ENCODE measurements around the gene IPP.
"Not testable (repeated sequence)": the region's sequence is repeated elsewhere in the genome, so short reads cannot be mapped to it uniquely, and the experiment has no call there.

Gene IPP

DNA sequence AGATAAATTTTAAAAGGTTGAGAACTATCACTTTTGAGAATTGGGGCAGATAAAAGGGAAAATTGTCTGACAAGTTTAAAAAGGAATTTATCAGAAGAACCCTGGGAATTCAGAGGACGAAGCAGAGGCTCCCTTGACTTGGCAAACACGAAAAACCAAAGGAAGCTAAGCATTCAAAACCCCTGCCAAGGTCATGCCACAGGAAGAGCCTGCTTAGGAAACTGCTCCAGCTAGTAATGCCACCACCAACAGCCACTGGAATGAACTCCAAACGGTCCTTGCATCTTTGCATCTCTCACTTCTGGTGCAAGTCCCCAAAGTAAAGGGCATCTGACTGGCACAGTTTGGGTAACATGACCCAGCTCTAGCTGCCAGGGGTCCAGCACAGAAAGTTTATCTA, 71.3 kb downstream of the IPP start:
- DNase-seq = no peak

DNA sequence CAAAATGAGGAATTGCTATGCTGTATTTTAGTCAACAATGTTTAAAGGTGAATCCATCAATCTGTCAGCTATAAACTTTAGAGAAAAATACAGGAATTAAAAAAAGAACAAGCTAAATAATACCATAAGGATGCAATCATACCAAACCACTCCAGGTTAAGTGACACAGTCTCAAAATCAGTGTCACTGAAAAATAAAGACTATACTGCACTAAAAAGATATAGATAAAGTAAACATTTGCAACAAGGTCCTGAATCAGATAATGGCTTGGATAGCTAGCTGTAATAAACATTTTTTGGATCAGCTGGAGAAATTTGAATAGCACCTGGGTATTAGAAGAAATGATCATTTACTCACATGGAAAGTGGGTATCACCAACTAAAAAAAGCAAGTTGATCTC, 72.0 kb downstream of the IPP start:
- DNase-seq = no peak

DNA sequence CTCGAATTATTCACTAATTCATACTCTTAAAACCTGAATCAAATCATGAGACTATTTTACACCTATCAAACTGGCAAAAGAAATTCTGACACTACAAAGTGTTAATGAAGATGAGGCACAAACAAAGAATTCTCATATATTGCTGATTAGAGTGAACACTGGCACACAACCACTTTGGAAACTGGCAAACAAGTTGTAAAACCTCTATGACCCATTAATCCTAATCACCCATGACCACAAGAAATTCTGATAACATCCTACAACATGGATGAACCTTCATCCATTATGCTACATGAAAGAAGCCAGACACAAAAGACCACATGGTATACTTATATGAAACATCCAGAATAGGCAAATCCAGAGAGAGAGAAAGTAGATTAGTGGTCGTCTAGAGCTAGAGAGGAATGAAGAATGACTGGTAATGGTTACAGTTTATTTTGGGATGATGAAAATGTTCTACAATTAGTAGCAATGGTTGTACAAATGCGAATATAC, 72.7 kb downstream of the IPP start:
- no peak for DNase-seq

DNA sequence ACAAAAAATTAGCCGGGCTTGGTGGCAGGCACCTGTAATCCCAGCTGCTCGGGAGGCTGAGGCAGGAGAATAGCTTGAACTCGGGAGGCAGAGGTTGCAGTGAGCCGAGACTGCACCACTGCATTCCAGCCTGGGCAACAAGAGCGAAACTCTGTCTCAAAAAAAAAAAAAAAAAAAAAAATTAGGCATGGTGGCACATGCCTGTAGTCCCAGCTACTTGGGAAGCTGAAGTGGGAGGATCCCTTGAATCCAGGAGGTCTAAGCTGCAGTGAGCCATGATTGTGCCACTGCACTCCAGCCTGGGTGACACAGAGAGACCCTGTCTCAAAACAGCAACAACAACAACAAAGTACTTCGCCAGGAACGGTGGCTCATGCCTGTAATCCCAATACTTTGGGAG, 73.9 kb downstream of the IPP start:
- not testable (repeated sequence) for DNase-seq

DNA sequence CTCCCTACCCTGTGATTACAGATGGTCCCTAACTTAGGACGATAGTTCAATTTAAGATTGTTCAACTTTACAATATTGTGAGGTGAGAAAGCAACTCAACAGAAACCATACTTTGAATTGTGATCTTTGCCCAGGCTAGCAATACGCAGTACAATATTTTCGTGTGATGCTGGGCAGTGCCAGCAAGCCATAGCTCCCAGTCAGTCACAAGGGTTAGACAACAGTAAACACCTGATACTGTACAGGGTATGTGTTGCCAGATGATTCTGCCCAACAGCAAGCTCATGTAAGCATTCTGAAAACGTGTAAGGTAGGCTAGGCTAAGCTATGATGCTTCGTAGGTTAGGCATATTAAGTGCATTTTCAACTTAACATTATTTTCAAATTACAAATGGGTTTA, 76.0 kb downstream of the IPP start:
- DNase-seq = no peak

DNA sequence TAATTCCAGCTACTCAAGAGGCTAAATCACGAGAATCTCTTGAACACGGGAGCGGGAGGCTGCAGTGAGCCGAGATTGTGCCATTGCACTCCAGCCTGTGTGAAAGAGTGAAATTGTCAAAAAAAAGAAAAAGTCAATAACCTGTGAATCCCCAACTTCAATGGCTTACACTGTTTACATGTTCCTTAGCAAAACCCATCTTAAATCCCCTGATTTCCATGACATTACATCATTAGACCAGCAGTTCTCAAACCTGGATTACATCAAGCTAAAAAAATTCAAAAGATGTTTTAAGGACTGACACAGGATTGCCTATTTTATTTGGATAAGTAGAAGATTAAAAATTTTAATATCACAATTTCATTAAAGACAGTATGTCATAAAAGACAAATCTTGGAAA, 76.5 kb downstream of the IPP start:
- no peak for DNase-seq

DNA sequence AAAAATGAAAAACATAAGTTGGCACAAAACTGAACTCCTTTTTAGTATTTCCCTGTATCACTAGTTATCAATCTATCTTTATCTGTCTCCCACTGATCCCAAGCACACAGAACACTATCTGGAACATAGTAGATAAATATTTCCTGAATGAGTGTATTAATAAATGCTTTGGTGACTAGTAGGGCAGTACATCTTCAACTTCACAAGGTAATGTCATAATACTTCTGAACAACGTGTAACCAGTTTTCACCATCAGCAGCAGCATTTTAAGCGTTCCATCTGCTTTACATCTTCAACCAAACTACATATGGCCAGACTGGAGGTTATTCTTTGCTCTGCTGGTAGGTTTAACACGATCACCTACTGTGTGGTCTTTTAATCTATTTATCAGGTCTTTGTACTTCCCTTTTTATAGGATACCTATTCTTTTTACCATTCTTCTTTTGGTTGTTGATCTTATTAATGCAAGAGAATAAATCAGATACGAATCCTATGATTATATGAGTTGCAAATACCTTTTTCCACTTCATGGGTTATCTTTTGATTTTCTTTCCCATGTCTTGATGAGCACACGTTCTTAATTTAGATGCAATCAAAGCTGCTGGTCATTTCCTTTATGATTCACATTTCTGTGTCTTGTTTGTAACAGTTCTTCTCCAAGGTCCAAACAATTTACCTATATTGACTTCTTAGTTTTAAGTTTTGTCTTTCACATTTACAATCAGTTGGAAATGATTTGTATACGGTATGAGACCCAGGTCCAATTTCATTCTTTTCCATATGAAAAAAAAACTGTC, 80.4 kb downstream of the IPP start:
- DNase-seq = no peak

DNA sequence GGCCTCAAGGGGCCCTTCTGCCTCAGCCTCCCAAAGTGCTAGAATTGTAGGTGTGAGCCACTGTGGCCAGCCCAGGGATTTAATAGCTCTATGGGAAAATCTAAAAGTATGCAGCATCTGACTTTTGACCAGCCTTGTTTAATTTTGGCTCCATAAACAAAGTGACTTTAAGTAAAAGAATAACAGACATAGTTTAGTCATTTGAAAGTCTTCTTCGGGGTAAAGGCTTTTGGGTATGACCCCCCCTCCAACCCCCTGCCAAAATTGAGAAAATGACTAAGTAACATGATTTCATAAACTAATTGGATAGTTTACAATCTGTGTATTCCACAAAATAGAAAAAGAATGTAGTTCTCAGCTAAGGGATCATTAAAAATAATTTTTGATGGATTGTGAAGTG, 81.1 kb downstream of the IPP start:
- no peak for DNase-seq

DNA sequence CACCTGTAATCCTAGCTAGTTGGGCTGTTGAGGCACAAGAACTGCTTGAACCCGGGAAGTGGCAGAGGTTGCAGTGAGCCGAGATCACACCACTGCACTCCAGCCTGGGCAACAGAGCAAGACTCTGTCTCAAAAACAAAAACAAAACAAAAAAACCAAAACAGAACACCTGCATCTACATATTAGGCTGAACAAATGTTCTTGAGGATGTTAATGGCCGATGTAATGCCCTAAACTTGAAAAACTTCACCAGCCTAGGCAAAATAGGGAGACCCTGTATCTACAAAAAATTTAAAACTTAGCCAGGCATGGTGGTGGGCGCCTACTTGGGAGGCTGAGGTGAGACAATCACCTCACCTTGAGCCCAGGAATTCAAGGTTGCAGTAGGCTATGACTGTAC, 81.9 kb downstream of the IPP start:
- no peak for DNase-seq

DNA sequence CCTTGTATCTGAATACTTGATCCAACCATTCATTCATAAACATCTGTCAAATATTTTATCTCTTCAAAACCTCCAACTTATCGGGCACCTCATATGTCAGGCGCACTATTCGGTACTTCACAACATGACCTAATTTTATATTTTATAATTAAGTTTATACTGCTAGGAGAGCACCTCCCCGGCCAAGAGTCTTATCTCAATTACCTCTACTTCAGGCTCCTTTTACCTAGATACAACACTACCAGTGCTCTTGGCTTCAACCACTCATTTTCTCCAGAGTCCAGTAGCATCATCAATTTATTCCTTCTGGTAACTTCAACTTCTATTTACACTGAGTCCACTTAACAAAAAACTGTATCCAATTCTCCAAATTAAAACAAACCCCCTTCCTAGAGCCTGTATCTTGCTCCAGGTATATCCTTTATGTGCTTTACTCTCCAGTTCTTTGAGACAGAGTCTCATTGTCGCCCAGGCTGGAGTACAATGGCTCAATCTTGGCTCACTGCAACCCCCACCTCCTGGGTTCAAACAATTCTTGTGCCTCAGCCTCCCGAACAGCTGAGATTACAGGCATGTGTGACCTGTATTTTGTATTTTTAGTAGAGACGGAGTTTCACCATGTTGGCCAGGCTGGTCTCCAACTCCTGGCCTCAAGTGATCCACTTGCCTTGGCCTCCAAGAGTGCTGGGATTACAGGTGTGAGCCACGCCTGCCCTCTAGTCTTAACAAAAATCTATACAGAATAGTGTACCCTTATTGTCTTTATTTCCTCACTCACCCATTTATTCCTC, 82.9 kb downstream of the IPP start:
- DNase-seq = no peak

DNA sequence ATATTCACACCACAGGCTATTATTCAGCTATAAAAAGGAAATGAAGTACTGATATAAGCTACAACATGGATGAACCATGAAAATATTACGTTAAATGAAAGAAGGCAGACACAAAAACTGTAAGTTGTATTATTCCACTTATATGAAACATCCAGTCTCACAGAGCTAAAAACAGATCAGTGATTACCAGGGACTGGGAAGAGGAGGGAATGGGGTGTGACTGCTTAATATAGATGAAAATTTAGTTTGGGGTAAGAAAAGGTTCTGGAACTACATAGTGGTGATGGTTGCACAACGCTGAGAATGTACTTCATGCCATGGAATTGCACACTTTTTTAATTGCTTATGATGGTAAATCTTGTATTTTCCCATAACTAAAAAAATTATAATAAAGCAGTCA, 83.6 kb downstream of the IPP start:
- no peak for DNase-seq

DNA sequence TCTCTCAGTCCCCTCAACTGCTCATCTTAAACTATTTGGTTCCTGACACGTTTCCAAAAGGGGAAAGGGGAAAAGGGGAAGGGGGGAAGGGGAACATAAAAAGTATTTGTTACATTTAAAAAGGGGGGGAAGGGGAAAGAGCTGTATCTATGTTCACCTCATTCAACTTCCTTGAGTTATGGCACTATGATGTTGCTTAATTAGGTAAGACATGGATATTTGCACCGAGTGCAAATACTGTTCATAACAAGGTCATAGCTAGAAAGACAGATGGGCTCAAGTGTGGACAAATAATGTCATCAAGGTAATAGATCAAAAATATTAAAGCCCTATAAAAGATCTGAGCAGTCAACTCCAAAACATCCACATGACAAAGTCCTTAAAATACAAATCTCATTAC, 90.1 kb downstream of the IPP start:
- no peak for DNase-seq

DNA sequence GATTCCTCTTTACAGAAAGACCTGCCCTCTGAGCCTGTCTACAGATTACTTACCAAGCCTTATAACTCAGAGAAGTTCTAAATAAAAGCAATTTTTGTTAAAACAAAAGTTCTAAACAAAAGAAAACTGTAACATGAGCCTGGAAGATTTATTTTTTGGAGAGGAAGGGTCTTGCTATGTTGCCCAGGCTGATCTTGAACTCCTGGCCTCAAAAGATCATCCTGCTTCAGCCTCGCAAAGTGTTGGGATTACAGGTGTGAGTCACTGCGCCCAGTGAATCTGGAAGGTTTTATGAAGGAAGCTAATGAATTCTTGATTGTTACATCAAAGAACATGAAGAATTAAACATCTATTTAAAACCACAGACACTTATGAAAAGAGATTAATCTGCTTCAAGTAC, 91.2 kb downstream of the IPP start:
- no peak for DNase-seq

DNA sequence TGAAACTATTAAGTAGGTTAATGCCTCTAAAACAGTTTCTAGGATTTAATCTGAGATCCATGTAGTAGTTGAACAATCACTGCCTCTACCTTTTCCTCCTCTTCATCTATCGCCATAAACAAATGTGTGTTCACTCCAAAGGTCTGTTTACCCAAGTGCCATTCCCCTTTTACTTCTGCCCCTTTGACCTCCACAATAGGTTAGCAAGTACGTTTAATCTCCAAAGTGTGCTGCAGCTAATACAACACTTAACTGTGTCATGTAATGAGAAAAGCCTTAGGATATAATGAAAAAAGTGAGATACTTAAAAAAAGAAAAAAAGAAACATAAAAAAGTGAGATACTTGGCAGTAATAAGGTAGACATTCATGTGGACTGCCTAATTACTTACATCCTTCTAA, 92.3 kb downstream of the IPP start:
- DNase-seq = no peak

DNA sequence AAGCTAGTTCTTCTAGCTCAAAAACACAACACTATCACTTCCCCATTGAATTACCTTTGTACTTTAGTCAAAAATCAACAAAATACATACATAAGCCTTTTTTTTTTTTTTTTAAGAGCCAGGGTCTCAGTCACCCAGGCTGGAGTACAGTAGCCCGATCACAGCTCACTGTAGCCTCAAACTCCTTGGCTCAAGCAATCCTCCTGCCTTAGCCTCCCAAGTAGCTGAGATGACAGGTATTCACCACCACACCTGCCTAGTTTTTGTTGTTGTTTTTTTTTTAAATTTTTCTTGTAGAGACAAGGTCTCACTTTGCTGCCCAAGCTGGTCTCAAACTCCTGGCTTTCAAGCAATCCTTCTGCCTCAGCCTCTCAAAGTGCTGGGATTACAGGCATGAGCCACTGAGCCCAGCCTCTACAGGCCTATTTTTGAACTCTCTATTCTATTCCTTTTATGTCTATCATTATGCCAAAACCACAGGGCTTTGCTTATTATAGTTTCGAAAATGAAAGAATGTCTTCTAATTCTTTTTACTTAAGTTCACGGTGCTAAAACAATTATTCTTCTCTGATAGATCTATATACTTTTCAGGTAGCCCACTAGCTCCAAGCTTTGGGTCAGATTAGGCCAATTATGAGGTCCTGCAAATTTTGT, 93.8 kb downstream of the IPP start:
- DNase-seq = no peak

DNA sequence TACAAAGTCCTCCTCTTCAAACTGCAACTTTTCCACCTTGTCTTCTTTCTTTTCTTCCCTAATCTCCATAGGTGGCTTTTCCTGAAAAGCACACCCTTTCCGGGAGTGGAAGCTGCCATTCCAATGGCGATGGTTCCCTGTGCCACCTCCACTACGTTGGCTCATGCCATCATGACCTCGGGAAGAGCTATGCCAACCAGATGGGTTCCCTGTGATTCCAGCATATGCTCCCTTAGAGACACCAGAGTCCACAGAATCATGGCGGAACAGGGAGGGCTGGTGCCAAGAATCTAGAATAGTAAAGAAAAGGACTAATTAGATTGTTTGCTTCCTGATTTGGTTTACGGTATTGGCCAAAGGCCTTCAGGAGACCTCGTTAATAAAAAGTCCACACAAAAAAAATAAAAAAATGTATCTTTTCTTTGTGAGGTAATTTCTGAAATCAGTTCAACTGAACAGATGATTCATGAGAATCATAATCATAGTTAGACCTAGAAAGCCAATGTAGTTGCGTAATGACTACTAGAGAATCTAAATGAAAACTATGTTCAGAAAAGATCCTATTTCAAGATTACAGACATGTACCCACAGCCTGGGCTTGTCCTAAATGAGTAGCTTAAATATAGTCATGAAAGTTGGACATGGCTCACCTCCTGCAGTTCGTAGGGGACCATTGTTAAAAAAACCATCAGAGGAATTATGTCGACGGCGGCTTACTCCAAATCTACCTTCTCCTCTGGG, 95.7 kb downstream of the IPP start:
- DNase-seq = no peak

Data from 8988T (cell line).